Ovary (tissue), 10 donors: Measurements from ENCODE around the gene HEXD. TPM values are rescaled to one million over a fixed set of nuclear protein-coding genes. Genes with fewer than 3 reads are reported as not detected.

Experiments
- DNase-seq, 5 donors: peaks; one replicate each; pipeline ENCODE4 v3.0.0-alpha.2; 2019 to 2020
- H3K27ac ChIP-seq, 2 donors: fragments of 200-600 bp; one replicate each; pipeline versions ENCODE4 v1.5.1 to v1.8.0; 2019 to 2022
- H3K27me3 ChIP-seq: fragments of 200-600 bp; one replicate; pipeline ENCODE4 v1.8.0; 2022
- H3K36me3 ChIP-seq: fragments of 200-600 bp; sonication (generic); one replicate; pipeline ENCODE4 v1.5.1; 2019
- H3K4me1 ChIP-seq: one replicate; pipeline ENCODE4 v1.8.1; 2013; ENCODE audit warnings: mild to moderate bottlenecking, moderate library complexity; ENCODE audit not compliant: insufficient read depth
- H3K4me3 ChIP-seq: fragments of 200-600 bp; sonication (generic); one replicate; pipeline ENCODE4 v1.5.1; 2017
- H3K9me3 ChIP-seq, 2 donors: fragments of 200-600 bp in 1 of 2; sonication (generic) in 1 of 2; one replicate each; pipeline versions ENCODE4 v1.5.1 to v1.8.1; 2013 to 2019; ENCODE audit warnings: mild to moderate bottlenecking in 1 of 2, moderate library complexity in 1 of 2
- CTCF ChIP-seq, 3 donors: fragments of 450-650 bp in 2 of 3; fragments of 200-600 bp in 1 of 3; IDR thresholded peaks; one replicate each; pipeline versions ENCODE4 v1.5.1 to v1.8.0; 2016 to 2022; ENCODE audit warnings: antibody characterized with exemption in 3 of 3, mild to moderate bottlenecking in 1 of 3
- EP300 ChIP-seq: sonication (generic); formaldehyde crosslinking; IDR thresholded peaks from one replicate; pipeline ENCODE4 v1.6.1; 2017; ENCODE audit warnings: antibody characterized with exemption
- POLR2A ChIP-seq: fragments of 450-650 bp; IDR thresholded peaks from one replicate; pipeline ENCODE4 v1.6.1; 2017; ENCODE audit warnings: antibody characterized with exemption, mild to moderate bottlenecking, moderate library complexity
- WGBS, 3 donors: extraction: QIAGEN DNeasy Blood & Tissue Kit in 1 of 3; methylation state at CpG; one replicate each; pipeline versions ENCODE4 v1.1.5 to v1.1.7; 2013 to 2017; 5-methylcytosine and 5-hydroxymethylcytosine counted together
- intact Hi-C, 4 donors: fragments of 100-400 bp; cut with DNase I; formaldehyde crosslinking; loops; one replicate each; pipeline versions ENCODE4 v1.11.0 to v1.15.1; 2022 to 2023
- long read RNA-seq, 3 donors: library from polyadenylated mRNA in 2 of 3; unstranded in 2 of 3; transcript quantifications; one replicate each; pipeline ENCODE4 v2.0.0 and lab custom pipeline, GENCODE V29; 2021 to 2026
- polyA plus RNA-seq, 2 donors: library from polyadenylated mRNA; stranded (reverse); fragments of 200-250 nt in 1 of 2; fragments of 350-450 nt in 1 of 2; fragmentation: Illumina TruSeq in 1 of 2; extraction: RNeasy Lipid Tissue Mini Kit (QIAGEN cat#74804) in 1 of 2; gene quantifications; one replicate each; pipeline ENCODE4 v1.2.3, GENCODE V29; 2013 to 2014
- total RNA-seq, 7 donors: library from RNA; depleted of rRNA in 2 of 7; stranded (reverse); fragments of >200 nt in 2 of 7; fragmentation: NEBNext Ultra II Directional in 3 of 7; extraction: Animal tissue kit (Norgen Biotek cat#: 25700) in 3 of 7; gene quantifications; one replicate each; pipeline versions ENCODE4 v1.1.0 to v1.2.4, GENCODE V29; 2016 to 2023
- donor health status: DM: no; HTN: no; CAD: no; lungs with moderate emphysema.
- donor health status: DM: no; HTN: no; CAD: no.
- donor health status: Bipolar disorder and iron deficiency.
- donor health status: DM: yes; HTN: yes; CAD: no.
- donor health status: DM: no; HTN: no; CAD: no.
- donor health status: DM: yes; HTN: yes; CAD: no.

Gene HEXD
- total RNA-seq: 10 to 100 TPM; 32.9 to 68.6 (median 46.6) TPM
- polyA plus RNA-seq: 10 to 100 TPM in 1 of 2 donors, 1 to 10 TPM in 1; 8.7 to 74.7 TPM
- long read RNA-seq, donor 1, transcript HEXDC-201 (13 exons, 1,853 nt): major isoform, 6 of 51 reads
- long read RNA-seq, donor 1, partial matches to known transcripts: 31 of 51 reads
- long read RNA-seq, donor 1, other reads (novel, unspliced or antisense): 11 of 51 reads
- long read RNA-seq, donor 2, partial matches to known transcripts: 0 of 14 reads
- long read RNA-seq, donor 2, other reads (novel, unspliced or antisense): 10 of 14 reads
- long read RNA-seq, donor 3, transcript HEXDC-201 (13 exons, 1,853 nt): major isoform, 14 of 68 reads
- long read RNA-seq, donor 3, partial matches to known transcripts: 8 of 68 reads
- long read RNA-seq, donor 3, other reads (novel, unspliced or antisense): 40 of 68 reads

DNA sequence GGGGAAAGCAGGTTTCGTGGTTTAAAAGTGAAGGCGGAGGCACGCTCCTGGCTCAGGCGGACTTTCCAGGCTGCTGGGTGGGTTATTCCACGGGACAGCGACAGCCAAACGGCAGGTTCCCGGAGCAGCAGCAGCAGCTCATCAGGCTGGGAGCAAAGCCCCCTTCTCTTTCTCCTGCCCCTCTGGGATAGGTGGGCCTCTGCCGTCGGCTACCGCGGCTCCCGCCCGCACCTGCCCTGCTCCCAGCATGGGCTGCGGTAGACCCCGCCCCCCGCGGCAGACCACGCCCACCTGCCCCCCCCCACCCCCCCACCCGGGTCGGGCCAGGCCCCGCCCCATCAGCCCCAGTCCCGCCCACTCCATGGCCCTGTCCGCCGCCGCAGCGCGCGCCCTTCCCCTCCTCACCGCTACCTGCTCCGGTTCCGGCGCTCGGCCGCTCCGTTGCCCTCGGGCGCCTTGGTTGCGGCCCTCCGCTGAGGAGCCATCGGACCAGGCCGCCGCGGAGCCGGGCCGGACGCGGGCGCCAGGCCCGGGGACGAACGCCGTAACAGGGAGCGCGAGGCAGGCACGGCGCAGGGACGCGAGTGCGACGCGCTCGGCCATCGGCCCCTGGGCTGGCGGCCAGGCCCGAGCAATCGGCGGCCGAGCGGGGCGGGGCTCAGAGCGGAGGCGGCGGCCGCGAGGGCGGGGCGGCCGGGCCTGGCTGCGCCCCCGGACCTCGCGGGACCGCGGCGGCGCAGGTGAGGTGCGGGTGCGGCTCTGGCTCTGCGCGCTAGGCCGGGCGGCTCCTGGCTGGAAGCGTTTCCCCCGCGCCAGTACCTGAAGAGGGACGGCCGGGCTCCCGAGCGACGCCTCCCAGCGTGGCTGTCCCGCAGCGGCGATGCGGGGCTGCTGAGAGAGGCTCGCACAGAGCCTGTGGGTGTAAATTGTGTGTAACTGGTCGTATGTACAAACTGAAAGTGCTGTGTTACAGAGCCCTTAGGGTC lies at the start of gene HEXD, which contains the start of gene OGFOD3:
TSS of gene HEXD (plus strand) at position 347 of the 986 bp plus-strand sequence. CDS start 1,453 bp downstream, outside the sequence.
TSS of gene OGFOD3 (minus strand) at position 586 of the 986 bp plus-strand sequence. CDS start at position 485, 101 bp downstream.
- H3K27me3 ChIP-seq: no peaks in the 10 kb centered on the region
- no peaks in the 10 kb centered on the region for H3K36me3 ChIP-seq
- WGBS, 3 donors: 0 to 1% (median 1%) methylated on average over 46 to 108 of the region's 108 CpGs
- peak; percentile 82 to 90 (median 87) for DNase-seq
- intact Hi-C loops: loop anchor here in 2 of 4 donors (5.0 to 10.0 kb wide), 2 partner anchors 63 to 66 kb away; partner anchors contain the start of gene TEX19 (in 1 of the 2)
- peak within 1 kb of the TSS; percentile 84 to 90 for H3K27ac ChIP-seq
- TF ChIP-seq EP300 (no peak), CTCF (IDR thresholded peaks at IDR 0.05) (peak in 2 of 3 donors; percentile 30 to 41), POLR2A (peak; percentile 85)
- peak within 1 kb of the TSS; percentile 65 for H3K4me3 ChIP-seq
- no peaks in the 10 kb centered on the region for H3K9me3 ChIP-seq
- H3K4me1 ChIP-seq: peaks cover 8% of the 10 kb centered on the region

DNA sequence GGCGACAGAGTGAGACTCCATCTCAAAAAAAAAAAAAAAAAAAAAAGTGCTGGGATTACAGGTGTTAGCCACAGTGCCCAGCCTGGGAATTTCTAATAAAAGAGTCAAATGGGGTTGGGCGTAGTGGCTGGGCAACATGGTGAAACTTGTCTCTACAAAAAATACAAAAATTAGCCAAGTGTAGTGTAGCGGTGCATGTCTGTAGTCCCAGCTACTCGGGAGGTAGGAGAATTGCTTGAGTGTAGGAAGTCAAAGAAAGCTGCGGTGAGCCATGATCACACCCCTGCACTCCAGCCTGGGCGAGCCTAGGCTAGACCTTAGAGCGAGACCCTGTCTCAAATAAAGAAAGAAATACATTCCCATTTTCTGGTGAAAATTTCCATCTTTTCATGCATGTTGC lies 48.9 kb upstream of the HEXD start:
- WGBS, 3 donors: 90 to 91% (median 91%) methylated on average over 6 to 7 of the region's 7 CpGs
- TF ChIP-seq CTCF (IDR thresholded peaks at IDR 0.05) (no peak), EP300 (no peak), POLR2A (no peak)
- Histone ChIP-seq H3K4me1 (peaks cover 7% of the 10 kb centered on the region), H3K36me3 (no peaks in the 10 kb centered on the region), H3K27ac (no peak overlapping the region), H3K4me3 (no peak overlapping the region), H3K27me3 (peaks cover 6% of the 10 kb centered on the region), H3K9me3 (no peaks in the 10 kb centered on the region)
- no peak for DNase-seq
- intact Hi-C loops: no loop called here

GRCh38 chr17:82370471-82371332 lies 47.4 kb upstream of the HEXD start:
- no peak overlapping the region for H3K27ac ChIP-seq
- no peaks in the 10 kb centered on the region for H3K36me3 ChIP-seq
- TF ChIP-seq CTCF (IDR thresholded peaks at IDR 0.05) (no peak), EP300 (no peak), POLR2A (no peak)
- peaks cover 7% of the 10 kb centered on the region for H3K4me1 ChIP-seq
- intact Hi-C loops: no loop called here
- WGBS, 3 donors: 17 to 23% (median 19%) methylated on average over 38 of the region's 38 CpGs
- DNase-seq: no peak
- H3K27me3 ChIP-seq: peaks cover 6% of the 10 kb centered on the region
- peak overlapping the region; percentile 14 for H3K4me3 ChIP-seq
- no peaks in the 10 kb centered on the region for H3K9me3 ChIP-seq
